CD4-positive, CD25-positive, alpha-beta regulatory T cell (primary cell): Measurements from ENCODE around the gene KNDC1. TPM values are rescaled to one million over a fixed set of nuclear protein-coding genes. Genes with fewer than 3 reads are reported as not detected.

Experiments
- ATAC-seq, 2 donors: fragments of 150-1000 bp; cut with Tn5 transposase; one replicate each; pipeline ENCODE4 v1.10.0; 2021; ENCODE audit warnings: low read depth in 2 of 2, moderate number of reproducible peaks in 2 of 2, moderate library complexity in 1 of 2
- DNase-seq, 3 donors: peaks; one replicate each; pipeline versions ENCODE4 v3.0.0 to v3.0.0-alpha.2; 2012 to 2022; ENCODE audit warnings: mixed read lengths in 1 of 3
- H3K27ac ChIP-seq: one replicate; pipeline ENCODE4 v1.7.0; 2013; ENCODE audit warnings: mild to moderate bottlenecking, low read length; ENCODE audit not compliant: insufficient read depth, poor library complexity, severe bottlenecking
- H3K27me3 ChIP-seq: one replicate; pipeline ENCODE4 v1.7.0; 2013; ENCODE audit warnings: low read length; ENCODE audit not compliant: control insufficient read depth, insufficient read depth
- H3K36me3 ChIP-seq: one replicate; pipeline ENCODE4 v1.7.0; 2013; ENCODE audit warnings: mild to moderate bottlenecking, low read length, moderate library complexity; ENCODE audit not compliant: control insufficient read depth, insufficient read depth
- H3K4me1 ChIP-seq: 2 replicates; pipeline ENCODE4 v1.7.0; 2013; ENCODE audit warnings: mild to moderate bottlenecking, low read length; ENCODE audit not compliant: insufficient read depth, control insufficient read depth, poor library complexity, severe bottlenecking
- H3K4me3 ChIP-seq: one replicate; pipeline ENCODE4 v1.7.0; 2013; ENCODE audit warnings: low read depth, mild to moderate bottlenecking, low read length, moderate library complexity
- H3K9me3 ChIP-seq, 2 experiments: 1 replicate in 1 of 2; 2 replicates in 1 of 2; pipeline ENCODE4 v1.7.0; 2013; ENCODE audit warnings: low read length in 2 of 2, mild to moderate bottlenecking in 1 of 2, moderate library complexity in 1 of 2; ENCODE audit not compliant: control insufficient read depth in 2 of 2
- H3K27ac Mint-ChIP-seq, 3 donors: one replicate each; pipeline ENCODE4 v1.8.0; 2020 to 2022; ENCODE audit warnings: mild to moderate bottlenecking in 3 of 3, mixed read lengths in 3 of 3, moderate library complexity in 2 of 3
- H3K27me3 Mint-ChIP-seq: one replicate; pipeline ENCODE4 v1.8.0; 2022; ENCODE audit warnings: mild to moderate bottlenecking, mixed read lengths
- H3K36me3 Mint-ChIP-seq: one replicate; pipeline ENCODE4 v1.8.0; 2020; ENCODE audit warnings: mixed read lengths
- H3K4me1 Mint-ChIP-seq, 4 donors: one replicate each; pipeline ENCODE4 v1.8.0; 2020 to 2022; ENCODE audit warnings: mixed read lengths in 4 of 4, mild to moderate bottlenecking in 1 of 4
- H3K4me3 Mint-ChIP-seq, 4 donors: one replicate each; pipeline ENCODE4 v1.8.0; 2020 to 2022; ENCODE audit warnings: mild to moderate bottlenecking in 4 of 4, mixed read lengths in 4 of 4, moderate library complexity in 3 of 4
- H3K9me3 Mint-ChIP-seq, 7 donors: one replicate each; pipeline ENCODE4 v1.8.0; 2020 to 2022; ENCODE audit warnings: mixed read lengths in 7 of 7, mild to moderate bottlenecking in 3 of 7, moderate library complexity in 2 of 7
- polyA plus RNA-seq, 4 donors: library from polyadenylated mRNA; unstranded; fragments of 300-500 nt; fragmentation: Illumina TruSeq; gene quantifications; one replicate each; pipeline ENCODE4 v1.2.3, GENCODE V29; 2021
- total RNA-seq: library from RNA; stranded (reverse); gene quantifications from one replicate; pipeline ENCODE4 v1.2.3, GENCODE V29; 2022

Gene KNDC1
- total and polyA plus RNA-seq, 5 donors from 2014 or later: 1.1 TPM; not detected in 4

GRCh38 chr10:133114726-133115452, 45.1 kb upstream of the KNDC1 start:
- DNase-seq: no peak
- no peak overlapping the region for H3K27ac Mint-ChIP-seq
- H3K4me3 ChIP-seq: no peak overlapping the region

DNA sequence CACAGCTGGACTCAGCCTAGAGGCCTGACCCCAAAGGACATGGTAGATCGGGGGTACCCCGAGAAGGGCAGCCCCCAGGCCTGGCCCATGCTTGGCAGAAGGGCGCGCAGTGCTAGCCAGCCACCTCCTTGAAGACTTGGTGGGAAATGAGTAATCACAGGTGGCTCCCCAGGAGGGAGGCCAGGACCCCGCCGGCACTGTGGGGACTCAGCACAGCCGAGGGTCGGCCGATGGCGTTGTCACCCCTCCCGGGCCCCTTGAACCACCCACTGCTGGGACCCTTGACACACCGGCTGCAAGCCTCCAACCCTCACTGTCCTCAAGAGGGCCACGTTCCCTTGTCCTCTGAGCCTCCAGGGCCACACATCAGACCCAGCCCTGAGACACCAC, 44.6 kb upstream of the KNDC1 start:
- H3K4me3 ChIP-seq: no peak overlapping the region
- no peak for DNase-seq
- Mint-ChIP-seq H3K4me3 (no peak overlapping the region), H3K27ac (no peak overlapping the region), H3K27me3 (no peaks in the 10 kb centered on the region), H3K36me3 (no peaks in the 10 kb centered on the region), H3K4me1 (no peaks in the 10 kb centered on the region), H3K9me3 (peaks cover 0 to 9% (median 3%) of the 10 kb centered on the region in 7 donors)
- no peaks in the 10 kb centered on the region for H3K36me3 ChIP-seq
- H3K27ac ChIP-seq: no peak overlapping the region
- no peaks in the 10 kb centered on the region for H3K27me3 ChIP-seq
- no peaks in the 10 kb centered on the region for H3K4me1 ChIP-seq
- H3K9me3 ChIP-seq: peaks cover 0 to 7% of the 10 kb centered on the region in 2 experiments
- no peak for ATAC-seq

More at GRCh38 chr10:133114726-133115452, 45.1 kb upstream of the KNDC1 start:
- no peaks in the 10 kb centered on the region for H3K27me3 Mint-ChIP-seq
- H3K27ac ChIP-seq: no peak overlapping the region
- no peaks in the 10 kb centered on the region for H3K27me3 ChIP-seq
- peaks cover 0 to 9% (median 3%) of the 10 kb centered on the region in 7 donors for H3K9me3 Mint-ChIP-seq
- H3K4me1 ChIP-seq: no peaks in the 10 kb centered on the region
- peaks cover 0 to 7% of the 10 kb centered on the region in 2 experiments for H3K9me3 ChIP-seq
- no peaks in the 10 kb centered on the region for H3K4me1 Mint-ChIP-seq
- H3K4me3 Mint-ChIP-seq: no peak overlapping the region
- H3K36me3 ChIP-seq: no peaks in the 10 kb centered on the region
- ATAC-seq: no peak
- H3K36me3 Mint-ChIP-seq: no peaks in the 10 kb centered on the region

DNA sequence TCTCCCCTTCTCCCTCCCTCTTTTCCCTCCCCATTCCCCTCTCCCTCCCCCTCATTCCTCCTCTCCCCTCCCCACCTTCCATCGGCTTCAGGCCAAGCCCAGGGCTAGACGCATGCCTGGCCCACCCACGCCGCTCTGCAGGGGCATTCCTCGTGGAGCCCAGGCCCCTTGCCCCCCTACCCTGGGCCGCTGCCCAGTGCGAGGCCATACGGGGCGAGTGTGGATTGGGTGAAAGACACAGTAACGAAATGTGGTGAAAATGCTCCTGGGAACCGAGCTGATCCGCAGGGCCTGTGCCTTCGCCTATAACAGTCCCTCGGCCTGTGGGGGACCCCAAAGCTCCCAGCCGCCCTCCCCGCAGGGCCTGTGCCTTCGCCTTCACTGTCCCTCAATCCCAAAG, 44.0 kb upstream of the KNDC1 start:
- no peak overlapping the region for H3K27ac ChIP-seq
- H3K36me3 ChIP-seq: no peaks in the 10 kb centered on the region
- H3K4me1 ChIP-seq: no peaks in the 10 kb centered on the region
- ATAC-seq: no peak
- H3K36me3 Mint-ChIP-seq: no peaks in the 10 kb centered on the region
- peaks cover 0 to 9% (median 3%) of the 10 kb centered on the region in 7 donors for H3K9me3 Mint-ChIP-seq
- peaks cover 0 to 7% of the 10 kb centered on the region in 2 experiments for H3K9me3 ChIP-seq
- H3K4me3 Mint-ChIP-seq: no peak overlapping the region
- H3K27ac Mint-ChIP-seq: no peak overlapping the region
- no peaks in the 10 kb centered on the region for H3K27me3 Mint-ChIP-seq
- H3K4me1 Mint-ChIP-seq: no peaks in the 10 kb centered on the region
- H3K4me3 ChIP-seq: no peak overlapping the region
- no peak for DNase-seq
- no peaks in the 10 kb centered on the region for H3K27me3 ChIP-seq

DNA sequence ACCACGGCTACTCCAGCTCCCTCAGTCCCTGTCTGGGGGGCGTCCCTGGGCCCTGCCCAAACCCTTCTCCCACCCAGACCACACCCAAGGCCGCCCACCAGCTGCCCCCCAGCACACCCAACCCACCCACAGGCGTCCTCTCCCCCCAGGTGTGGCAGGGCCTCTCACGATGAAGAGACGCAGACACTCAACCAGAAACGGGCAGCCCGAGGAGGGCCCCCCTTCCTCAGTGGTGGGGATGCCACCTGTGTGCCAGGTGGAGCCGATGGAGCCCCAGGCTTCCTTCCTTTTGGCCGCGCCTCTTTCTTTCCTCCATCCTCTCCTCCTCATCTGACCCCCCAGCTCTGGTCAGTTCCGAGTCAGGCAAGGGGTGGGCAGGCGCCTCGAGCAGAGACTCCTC, 43.6 kb upstream of the KNDC1 start:
- no peaks in the 10 kb centered on the region for H3K4me1 ChIP-seq
- H3K9me3 ChIP-seq: peaks cover 0 to 7% of the 10 kb centered on the region in 2 experiments
- no peak overlapping the region for H3K4me3 Mint-ChIP-seq
- H3K27me3 Mint-ChIP-seq: no peaks in the 10 kb centered on the region
- H3K4me1 Mint-ChIP-seq: no peaks in the 10 kb centered on the region
- no peak overlapping the region for H3K27ac ChIP-seq
- H3K27ac Mint-ChIP-seq: no peak overlapping the region
- DNase-seq (no peak), ATAC-seq (no peak)
- no peaks in the 10 kb centered on the region for H3K36me3 Mint-ChIP-seq
- H3K27me3 ChIP-seq: no peaks in the 10 kb centered on the region
- H3K36me3 ChIP-seq: no peaks in the 10 kb centered on the region
- peaks cover 0 to 9% (median 3%) of the 10 kb centered on the region in 7 donors for H3K9me3 Mint-ChIP-seq
- no peak overlapping the region for H3K4me3 ChIP-seq

DNA sequence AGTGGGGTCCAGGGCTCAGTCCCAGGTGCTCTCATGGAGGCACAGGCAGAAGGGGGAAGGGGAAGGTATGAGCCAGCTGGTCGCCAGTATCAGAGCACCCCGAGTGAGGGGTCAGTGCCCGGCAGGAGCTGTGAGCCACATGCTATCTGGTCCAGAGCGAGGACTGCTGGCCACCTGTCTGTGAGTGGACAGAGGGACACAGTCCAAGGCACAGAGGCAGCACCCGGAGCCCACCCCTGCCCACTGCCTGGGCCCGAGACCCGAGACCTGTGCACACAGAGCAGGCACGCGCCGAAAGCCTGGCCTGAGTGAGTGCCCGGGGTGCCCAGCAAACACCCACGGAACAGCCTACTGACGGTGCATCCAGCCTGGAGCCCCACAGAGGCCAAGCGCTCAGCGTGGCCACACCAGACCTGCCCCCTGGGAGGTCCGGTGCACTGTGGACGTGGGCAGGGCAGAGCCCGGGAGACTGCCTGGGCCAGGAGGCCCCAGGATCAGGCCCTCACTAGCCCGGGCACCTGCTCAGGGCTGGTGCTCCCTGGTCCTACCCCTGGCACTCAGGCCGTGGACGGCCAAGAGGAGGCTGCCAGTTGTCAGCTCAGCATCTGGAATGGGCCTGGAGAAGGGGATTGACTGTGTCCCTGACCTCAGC, 42.9 kb upstream of the KNDC1 start:
- Mint-ChIP-seq H3K36me3 (no peaks in the 10 kb centered on the region), H3K4me3 (no peak overlapping the region)
- no peak for DNase-seq

DNA sequence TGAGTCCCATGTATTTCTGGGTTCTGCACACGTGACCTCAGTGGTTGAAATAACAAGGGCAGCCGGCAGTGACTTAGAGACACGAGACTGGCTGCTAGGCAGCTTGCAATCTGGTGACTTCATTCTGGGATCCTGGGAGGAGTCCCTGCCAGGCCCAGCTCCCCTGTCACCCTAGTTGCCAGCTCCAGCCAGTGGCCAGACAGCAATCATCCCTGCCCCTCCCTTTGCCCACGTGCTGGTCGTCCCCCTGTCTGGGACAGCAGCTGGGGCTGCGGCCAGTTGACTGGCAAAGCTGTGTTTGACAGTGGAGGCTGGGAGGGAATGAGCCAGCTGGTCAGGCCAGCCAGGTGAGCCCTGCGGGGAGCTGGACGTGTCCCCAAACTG, 42.3 kb upstream of the KNDC1 start:
- H3K4me1 ChIP-seq: no peaks in the 10 kb centered on the region

More for the DNA sequence above, 42.9 kb upstream of the KNDC1 start:
- H3K27me3 Mint-ChIP-seq: no peaks in the 10 kb centered on the region
- Histone ChIP-seq H3K4me3 (no peak overlapping the region), H3K36me3 (no peaks in the 10 kb centered on the region), H3K27ac (no peak overlapping the region), H3K9me3 (peaks cover 0 to 7% of the 10 kb centered on the region in 2 experiments), H3K27me3 (no peaks in the 10 kb centered on the region), H3K4me1 (no peaks in the 10 kb centered on the region)
- peaks cover 0 to 9% (median 3%) of the 10 kb centered on the region in 7 donors for H3K9me3 Mint-ChIP-seq
- no peak for ATAC-seq
- H3K27ac Mint-ChIP-seq: no peak overlapping the region
- H3K4me1 Mint-ChIP-seq: no peaks in the 10 kb centered on the region

DNA sequence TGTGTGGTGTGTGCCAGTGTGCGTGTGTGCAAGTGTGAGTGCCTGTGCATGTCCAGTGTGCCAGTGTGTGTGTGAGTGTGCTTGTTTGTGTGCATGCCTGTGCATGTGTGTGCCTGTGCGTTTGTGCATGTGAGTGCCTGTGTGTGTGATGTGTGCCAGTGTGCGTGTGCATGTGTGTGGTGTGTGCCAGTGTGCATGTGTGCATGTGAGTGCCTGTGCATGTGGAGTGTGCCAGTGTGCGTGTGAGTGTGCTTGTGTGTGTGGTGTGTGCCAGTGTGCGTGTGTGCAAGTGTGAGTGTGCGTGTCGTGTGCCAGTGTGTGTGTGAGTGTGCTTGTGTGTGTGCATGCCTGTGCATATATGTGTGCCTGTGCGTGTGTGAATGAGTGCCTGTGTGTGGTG, 38.5 kb upstream of the KNDC1 start:
- no peaks in the 10 kb centered on the region for H3K27me3 ChIP-seq
- Mint-ChIP-seq H3K4me1 (peaks cover 0 to 3% (median 0%) of the 10 kb centered on the region in 4 donors), H3K27ac (no peak overlapping the region)

More for the DNA sequence above, 42.3 kb upstream of the KNDC1 start:
- no peak for DNase-seq
- Histone ChIP-seq H3K27me3 (no peaks in the 10 kb centered on the region), H3K4me3 (no peak overlapping the region), H3K27ac (no peak overlapping the region), H3K9me3 (peaks cover 0 to 7% of the 10 kb centered on the region in 2 experiments), H3K36me3 (no peaks in the 10 kb centered on the region)
- no peaks in the 10 kb centered on the region for H3K36me3 Mint-ChIP-seq
- no peaks in the 10 kb centered on the region for H3K4me1 Mint-ChIP-seq
- ATAC-seq: no peak
- H3K27me3 Mint-ChIP-seq: no peaks in the 10 kb centered on the region
- no peak overlapping the region for H3K4me3 Mint-ChIP-seq
- peaks cover 0 to 9% (median 3%) of the 10 kb centered on the region in 7 donors for H3K9me3 Mint-ChIP-seq
- H3K27ac Mint-ChIP-seq: no peak overlapping the region

More for the DNA sequence above, 38.5 kb upstream of the KNDC1 start:
- Mint-ChIP-seq H3K9me3 (peaks cover 0 to 9% (median 3%) of the 10 kb centered on the region in 7 donors), H3K4me3 (no peak overlapping the region), H3K27me3 (peaks cover 4% of the 10 kb centered on the region), H3K36me3 (no peaks in the 10 kb centered on the region)
- no peaks in the 10 kb centered on the region for H3K4me1 ChIP-seq
- peaks cover 0 to 7% of the 10 kb centered on the region in 2 experiments for H3K9me3 ChIP-seq
- ATAC-seq (no peak), DNase-seq (no peak)
- H3K36me3 ChIP-seq: no peaks in the 10 kb centered on the region
- no peak overlapping the region for H3K27ac ChIP-seq
- H3K4me3 ChIP-seq: no peak overlapping the region
